Epithelial cell of proximal tubule (primary cell): ENCODE results near the gene ARHGAP9. TPM values are rescaled to one million over a fixed set of nuclear protein-coding genes. Genes with fewer than 3 reads are reported as not detected.

Source experiments
- DNase-seq: peaks from one replicate; pipeline ENCODE4 v3.0.0-alpha.2; 2011; ENCODE audit warnings: low read depth
- H3K4me3 ChIP-seq: 2 replicates; pipeline ENCODE4 v1.5.1; 2011; ENCODE audit warnings: low read depth, mild to moderate bottlenecking, low read length
- CTCF ChIP-seq: conservative IDR thresholded peaks from 2 replicates; pipeline ENCODE4 v1.5.1; 2012; ENCODE audit warnings: low read depth, mild to moderate bottlenecking, low read length
- total RNA-seq: library from RNA; depleted of rRNA; stranded (reverse); fragments of >200 nt; gene quantifications from 2 replicates; pipeline ENCODE4 v1.2.3, GENCODE V29; 2015

ARHGAP9 gene
- total RNA-seq, 1 donor from 2014 or later: 0.29 TPM

- H3K4me3 ChIP-seq: peak within 1 kb of the TSS; percentile 10
- DNase-seq: no peak
- no peak for TF ChIP-seq CTCF
Measured at GRCh38 chr12:57454566-57455373, 24.9 kb downstream of the ARHGAP9 start, which contains the start of gene INHBE. INHBE (plus strand) TSS chr12:57455307; CDS start chr12:57455537, 230 bp downstream.

- no peak overlapping the region for H3K4me3 ChIP-seq
- no peak for DNase-seq
- no peak for TF ChIP-seq CTCF
Measured at GRCh38 chr12:57454213-57454565, 25.5 kb downstream of the ARHGAP9 start.

GRCh38 chr12:57452937-57453509, 26.6 kb downstream of the ARHGAP9 start:
- no peak for DNase-seq
- no peak overlapping the region for H3K4me3 ChIP-seq
- peak; percentile 95 for TF ChIP-seq CTCF

- no peak overlapping the region for H3K4me3 ChIP-seq
- no peak for TF ChIP-seq CTCF
- DNase-seq: no peak
Measured at GRCh38 chr12:57452181-57452936, 27.3 kb downstream of the ARHGAP9 start.

GRCh38 chr12:57451233-57451778, 28.4 kb downstream of the ARHGAP9 start:
- no peak for TF ChIP-seq CTCF
- no peak overlapping the region for H3K4me3 ChIP-seq
- DNase-seq: no peak

- no peak overlapping the region for H3K4me3 ChIP-seq
- DNase-seq: no peak
- no peak for TF ChIP-seq CTCF
Measured at GRCh38 chr12:57450057-57450456, 29.6 kb downstream of the ARHGAP9 start.
